ENCODE results near the gene SHROOM4. TPM values are rescaled to one million over a fixed set of nuclear protein-coding genes. Genes with fewer than 3 reads are reported as not detected.

SHROOM4 gene
- total and polyA plus RNA-seq, 2 experiments from 2014 or later, result 1.9 to 8.5 TPM

GRCh38 chrX:50622751-50623150 lies 191.2 kb downstream of the SHROOM4 start:
- no peak for DNase-seq (ENCODE audit: low spot score)
- H3K36me3 ChIP-seq (ENCODE audit: insufficient read depth), result no peaks in the 10 kb centered on the region
- Mint-ChIP-seq H3K4me1 (peaks cover 29% of the 10 kb centered on the region), H3K4me3 (no peak overlapping the region), H3K27ac (no peak overlapping the region), H3K36me3 (ENCODE audit: low read depth) (peaks cover 3% of the 10 kb centered on the region; the same call in 1 of the 3 replicates), H3K27me3 (ENCODE audit: insufficient read depth, low read depth, poor library complexity) (no peaks in the 10 kb centered on the region), H3K9me3 (no peaks in the 10 kb centered on the region)
- no peak overlapping the region for H3K4me3 ChIP-seq
- H3K4me1 ChIP-seq (ENCODE audit: insufficient read depth), result peaks cover 18% of the 10 kb centered on the region
- no peak overlapping the region for H2AFZ ChIP-seq
- no peaks in the 10 kb centered on the region for H3F3A ChIP-seq (replicated peaks; ENCODE audit: low read depth)
- no peaks in the 10 kb centered on the region for H3K9me2 ChIP-seq (ENCODE audit: insufficient read depth)
- no peaks in the 10 kb centered on the region for H3K27me3 ChIP-seq (ENCODE audit: insufficient read depth)
- H3K27ac ChIP-seq (ENCODE audit: low read depth), result no peak overlapping the region
- no peak for TF ChIP-seq CREB1 (CRISPR knock-in tag; IDR thresholded peaks at IDR 0.05; ENCODE audit: low read depth)
- TF ChIP-seq JUNB (IDR thresholded peaks at IDR 0.05; ENCODE audit: unreplicated experiment), result no peak
- no peak for TF ChIP-seq ZNF331 (CRISPR knock-in tag; IDR thresholded peaks at IDR 0.05; ENCODE audit: low read depth)
- no peak for TF ChIP-seq ZNF114 (CRISPR knock-in tag; IDR thresholded peaks at IDR 0.05)
- ATAC-seq, result no peak
- no peaks in the 10 kb centered on the region for H3K79me2 ChIP-seq (replicated peaks; ENCODE audit: insufficient read depth)
- H3K4me2 ChIP-seq, result no peak overlapping the region
- no peaks in the 10 kb centered on the region for H4K20me1 ChIP-seq (replicated peaks; ENCODE audit: insufficient read depth)

- H3K27ac ChIP-seq (ENCODE audit: low read depth), result peak overlapping the region; percentile 55; the same call in 1 of the 2 replicates
- no peaks in the 10 kb centered on the region for H3K36me3 ChIP-seq (ENCODE audit: insufficient read depth)
- no peak for TF ChIP-seq NANOG (IDR thresholded peaks at IDR 0.05; ENCODE audit: borderline replicate concordance)
- no peak for TF ChIP-seq CREB1 (CRISPR knock-in tag; IDR thresholded peaks at IDR 0.05; ENCODE audit: low read depth)
- peak; percentile 35 to 57 for TF ChIP-seq CTCF (conservative IDR thresholded peaks at IDR 0.05; ENCODE audit: low read depth in 2 of 2)
- DNase-seq (ENCODE audit: low spot score) (peak; percentile 32), ATAC-seq (peak; percentile 54; the same call in 2 of the 3 replicates)
- no peaks in the 10 kb centered on the region for H3K27me3 ChIP-seq (ENCODE audit: insufficient read depth)
- Mint-ChIP-seq H3K36me3 (ENCODE audit: low read depth) (no peaks in the 10 kb centered on the region), H3K27ac (peak overlapping the region; percentile 48; the same call in 1 of the 2 replicates), H3K27me3 (ENCODE audit: insufficient read depth, low read depth, poor library complexity) (peaks cover 1% of the 10 kb centered on the region), H3K9me3 (no peaks in the 10 kb centered on the region), H3K4me1 (peaks cover 47% of the 10 kb centered on the region), H3K4me3 (no peak overlapping the region)
- no peaks in the 10 kb centered on the region for H3K79me2 ChIP-seq (replicated peaks; ENCODE audit: insufficient read depth)
- no peaks in the 10 kb centered on the region for H3K9me2 ChIP-seq (ENCODE audit: insufficient read depth)
- no peaks in the 10 kb centered on the region for H4K20me1 ChIP-seq (replicated peaks; ENCODE audit: insufficient read depth)
- no peaks in the 10 kb centered on the region for H3F3A ChIP-seq (replicated peaks; ENCODE audit: low read depth)
- H3K4me3 ChIP-seq, result no peak overlapping the region
- H2AFZ ChIP-seq, result no peak overlapping the region
- peaks cover 39% of the 10 kb centered on the region for H3K4me1 ChIP-seq (ENCODE audit: insufficient read depth)
- H3K4me2 ChIP-seq, result no peak overlapping the region
Measured at GRCh38 chrX:50618788-50619558, 195.0 kb downstream of the SHROOM4 start.

GRCh38 chrX:50617183-50617582 lies 196.8 kb downstream of the SHROOM4 start:
- no peak overlapping the region for H3K4me2 ChIP-seq
- no peaks in the 10 kb centered on the region for H3K36me3 Mint-ChIP-seq (ENCODE audit: low read depth)
- peaks cover 47% of the 10 kb centered on the region for H3K4me1 ChIP-seq (ENCODE audit: insufficient read depth)
- no peaks in the 10 kb centered on the region for H3K27me3 ChIP-seq (ENCODE audit: insufficient read depth)
- H3K27me3 Mint-ChIP-seq (ENCODE audit: insufficient read depth, low read depth, poor library complexity), result peaks cover 1% of the 10 kb centered on the region
- no peaks in the 10 kb centered on the region for H3K36me3 ChIP-seq (ENCODE audit: insufficient read depth)
- no peaks in the 10 kb centered on the region for H3K79me2 ChIP-seq (replicated peaks; ENCODE audit: insufficient read depth)
- H3K9me3 Mint-ChIP-seq, result no peaks in the 10 kb centered on the region
- H3F3A ChIP-seq (replicated peaks; ENCODE audit: low read depth), result no peaks in the 10 kb centered on the region
- DNase-seq (ENCODE audit: low spot score) (no peak), ATAC-seq (no peak)
- H2AFZ ChIP-seq, result no peak overlapping the region
- H3K4me3 ChIP-seq, result no peak overlapping the region
- no peaks in the 10 kb centered on the region for H4K20me1 ChIP-seq (replicated peaks; ENCODE audit: insufficient read depth)
- no peak overlapping the region for H3K4me3 Mint-ChIP-seq
- peaks cover 53% of the 10 kb centered on the region for H3K4me1 Mint-ChIP-seq
- H3K27ac Mint-ChIP-seq, result no peak overlapping the region
- H3K9me2 ChIP-seq (ENCODE audit: insufficient read depth), result no peaks in the 10 kb centered on the region
- H3K27ac ChIP-seq (ENCODE audit: low read depth), result no peak overlapping the region
- TF ChIP-seq EZH2 (IDR thresholded peaks at IDR 0.05; ENCODE audit: low read depth, unreplicated experiment), result no peak
- TF ChIP-seq ZNF462 (CRISPR knock-in tag; IDR thresholded peaks at IDR 0.05), result no peak
- TF ChIP-seq CREB1 (CRISPR knock-in tag; IDR thresholded peaks at IDR 0.05; ENCODE audit: low read depth), result no peak
- no peak for TF ChIP-seq ZNF331 (CRISPR knock-in tag; IDR thresholded peaks at IDR 0.05; ENCODE audit: low read depth)
